ENCODE measurements around the gene B9D2.

The B9D2 gene

GRCh38 chr19:41408256-41408655 is 44.3 kb upstream of the B9D2 start:
- H3K4me3 ChIP-seq (ENCODE audit: low read depth, low read length) = no peak overlapping the region
- in situ Hi-C loops (cut with HindIII; ENCODE audit: low sequenced_read_pairs) = no loop called here
- DNase-seq (ENCODE audit: low read depth) = no peak
- TF ChIP-seq CTCF (IDR thresholded peaks at IDR 0.05; ENCODE audit: low read depth, low read length, missing control alignments) = no peak

GRCh38 chr19:41407271-41407670 is 43.3 kb upstream of the B9D2 start:
- in situ Hi-C loops (cut with HindIII; ENCODE audit: low sequenced_read_pairs) = no loop called here
- no peak for TF ChIP-seq CTCF (IDR thresholded peaks at IDR 0.05; ENCODE audit: low read depth, low read length, missing control alignments)
- DNase-seq (ENCODE audit: low read depth) = no peak
- no peak overlapping the region for H3K4me3 ChIP-seq (ENCODE audit: low read depth, low read length)

GRCh38 chr19:41405776-41406175 is 41.8 kb upstream of the B9D2 start:
- no peak for TF ChIP-seq CTCF (IDR thresholded peaks at IDR 0.05; ENCODE audit: low read depth, low read length, missing control alignments)
- no peak overlapping the region for H3K4me3 ChIP-seq (ENCODE audit: low read depth, low read length)
- DNase-seq (ENCODE audit: low read depth) = no peak
- in situ Hi-C loops (cut with HindIII; ENCODE audit: low sequenced_read_pairs) = no loop called here

GRCh38 chr19:41403181-41403970 is 39.4 kb upstream of the B9D2 start:
- no peak for DNase-seq (ENCODE audit: low read depth)
- TF ChIP-seq CTCF (IDR thresholded peaks at IDR 0.05; ENCODE audit: low read depth, low read length, missing control alignments) = no peak
- in situ Hi-C loops (cut with HindIII; ENCODE audit: low sequenced_read_pairs) = no loop called here
- H3K4me3 ChIP-seq (ENCODE audit: low read depth, low read length) = no peak overlapping the region

- no peak overlapping the region for H3K4me3 ChIP-seq (ENCODE audit: low read depth, low read length)
- no peak for DNase-seq (ENCODE audit: low read depth)
- in situ Hi-C loops (cut with HindIII; ENCODE audit: low sequenced_read_pairs) = no loop called here
- no peak for TF ChIP-seq CTCF (IDR thresholded peaks at IDR 0.05; ENCODE audit: low read depth, low read length, missing control alignments)
Measured at GRCh38 chr19:41402010-41402409, 38.1 kb upstream of the B9D2 start.

GRCh38 chr19:41401483-41401882 is 37.5 kb upstream of the B9D2 start:
- no peak for DNase-seq (ENCODE audit: low read depth)
- no peak overlapping the region for H3K4me3 ChIP-seq (ENCODE audit: low read depth, low read length)
- TF ChIP-seq CTCF (IDR thresholded peaks at IDR 0.05; ENCODE audit: low read depth, low read length, missing control alignments) = no peak
- in situ Hi-C loops (cut with HindIII; ENCODE audit: low sequenced_read_pairs) = no loop called here
